Neural crest cell (in vitro differentiated cells): ENCODE results near the gene ARHGEF6. TPM values are rescaled to one million over a fixed set of nuclear protein-coding genes. Genes with fewer than 3 reads are reported as not detected.

ENCODE experiments used
- DNase-seq: peaks from one replicate; pipeline ENCODE4 v3.0.0; 2021; ENCODE audit warnings: low read depth, mixed read lengths, low spot score
- H3K27ac Mint-ChIP-seq: one replicate; pipeline ENCODE4 v1.8.0; 2021; ENCODE audit warnings: mild to moderate bottlenecking, mixed read lengths; ENCODE audit not compliant: unreplicated experiment
- H3K27me3 Mint-ChIP-seq: 2 replicates; pipeline ENCODE4 v1.8.0; 2021; ENCODE audit warnings: low read depth, mild to moderate bottlenecking, mixed read lengths
- H3K36me3 Mint-ChIP-seq: 2 replicates; pipeline ENCODE4 v1.8.0; 2021; ENCODE audit warnings: low read depth, mild to moderate bottlenecking, mixed read lengths
- H3K4me1 Mint-ChIP-seq: 2 replicates; pipeline ENCODE4 v1.8.0; 2021; ENCODE audit warnings: mixed read lengths
- H3K4me3 Mint-ChIP-seq: one replicate; pipeline ENCODE4 v1.8.0; 2021; ENCODE audit warnings: mild to moderate bottlenecking, mixed read lengths
- H3K9me3 Mint-ChIP-seq: 2 replicates; pipeline ENCODE4 v1.8.0; 2021; ENCODE audit warnings: mixed read lengths
- total RNA-seq: library from RNA; stranded (reverse); gene quantifications from 2 replicates; pipeline ENCODE4 v1.2.1, GENCODE V29; 2021
- TF ChIP-seq, protein P1 (sequence below): fragments of 200-600 bp; sonication (generic); conservative IDR thresholded peaks from 2 replicates; pipeline ENCODE4 v1.5.0; 2021; ENCODE audit warnings: antibody characterized with exemption, mild to moderate bottlenecking

ARHGEF6 gene
- total RNA-seq, 1 donor from 2014 or later = 2.7 TPM

DNA sequence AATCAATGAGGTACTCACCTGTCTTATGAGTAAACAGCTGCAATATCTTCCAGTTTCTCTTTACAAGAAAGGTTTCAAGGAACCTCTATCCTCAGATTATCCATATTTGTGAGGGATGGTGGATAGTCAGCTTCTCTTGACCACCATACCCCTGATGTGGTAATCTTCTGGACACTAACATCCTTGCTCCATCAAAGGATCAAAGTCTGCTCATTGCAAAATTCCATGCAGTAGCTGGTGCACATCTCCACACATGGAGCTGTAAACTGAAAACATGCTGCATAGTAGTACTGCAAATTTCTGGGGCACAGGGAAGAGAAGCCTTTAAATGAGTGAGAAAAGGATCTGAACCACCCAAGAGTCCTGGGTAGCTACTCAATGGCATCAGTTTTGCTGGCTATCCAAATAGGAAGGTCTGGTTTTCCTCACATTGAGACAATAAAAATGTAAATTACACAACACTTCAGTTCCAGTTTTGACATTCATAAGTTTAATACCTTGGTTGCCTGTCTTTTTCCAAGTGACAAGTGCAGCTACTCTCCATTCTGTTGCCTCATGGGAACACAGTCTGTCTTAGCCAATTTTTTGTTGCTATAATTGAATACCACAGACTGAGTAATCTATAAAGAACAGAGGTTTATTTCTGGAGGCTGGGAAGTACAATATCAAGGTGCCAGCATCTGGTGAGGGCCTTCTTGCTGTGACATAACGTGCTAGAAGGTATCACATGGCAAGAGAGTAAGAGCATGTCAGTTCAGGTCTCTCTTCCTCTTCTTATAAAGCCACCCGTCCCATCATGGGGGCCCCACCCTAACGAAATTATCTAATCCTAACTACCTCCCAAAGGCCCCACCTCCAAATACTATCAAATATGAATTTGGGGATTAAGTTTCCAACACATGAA is 34.4 kb upstream of the ARHGEF6 start:
- H3K9me3 Mint-ChIP-seq = peaks cover 3% of the 10 kb centered on the region
- TF ChIP-seq, protein P1, sequence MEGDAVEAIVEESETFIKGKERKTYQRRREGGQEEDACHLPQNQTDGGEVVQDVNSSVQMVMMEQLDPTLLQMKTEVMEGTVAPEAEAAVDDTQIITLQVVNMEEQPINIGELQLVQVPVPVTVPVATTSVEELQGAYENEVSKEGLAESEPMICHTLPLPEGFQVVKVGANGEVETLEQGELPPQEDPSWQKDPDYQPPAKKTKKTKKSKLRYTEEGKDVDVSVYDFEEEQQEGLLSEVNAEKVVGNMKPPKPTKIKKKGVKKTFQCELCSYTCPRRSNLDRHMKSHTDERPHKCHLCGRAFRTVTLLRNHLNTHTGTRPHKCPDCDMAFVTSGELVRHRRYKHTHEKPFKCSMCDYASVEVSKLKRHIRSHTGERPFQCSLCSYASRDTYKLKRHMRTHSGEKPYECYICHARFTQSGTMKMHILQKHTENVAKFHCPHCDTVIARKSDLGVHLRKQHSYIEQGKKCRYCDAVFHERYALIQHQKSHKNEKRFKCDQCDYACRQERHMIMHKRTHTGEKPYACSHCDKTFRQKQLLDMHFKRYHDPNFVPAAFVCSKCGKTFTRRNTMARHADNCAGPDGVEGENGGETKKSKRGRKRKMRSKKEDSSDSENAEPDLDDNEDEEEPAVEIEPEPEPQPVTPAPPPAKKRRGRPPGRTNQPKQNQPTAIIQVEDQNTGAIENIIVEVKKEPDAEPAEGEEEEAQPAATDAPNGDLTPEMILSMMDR = no peak
- peaks cover 10% of the 10 kb centered on the region for H3K36me3 Mint-ChIP-seq
- no peaks in the 10 kb centered on the region for H3K27me3 Mint-ChIP-seq
- DNase-seq = no peak
- H3K27ac Mint-ChIP-seq = no peak overlapping the region
- no peaks in the 10 kb centered on the region for H3K4me1 Mint-ChIP-seq
- H3K4me3 Mint-ChIP-seq = no peak overlapping the region

DNA sequence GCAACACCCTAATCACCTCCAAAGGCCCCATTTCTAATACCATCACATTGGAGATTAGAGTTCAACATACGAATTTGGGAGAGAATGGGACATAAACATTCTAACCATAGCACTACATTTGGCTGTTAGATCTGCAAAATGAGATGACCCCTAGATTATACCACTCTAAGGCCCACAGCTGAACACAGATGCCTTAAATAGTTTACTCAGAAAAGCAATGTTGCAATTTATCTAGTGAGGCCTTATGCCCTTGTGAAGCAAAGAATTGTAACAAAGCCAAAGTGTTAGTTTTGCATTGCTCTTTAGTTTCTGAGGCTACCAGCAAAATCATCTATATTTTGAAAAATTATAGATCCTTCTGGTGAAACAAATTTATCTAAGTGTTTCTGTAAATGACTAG is 31.6 kb upstream of the ARHGEF6 start:
- Mint-ChIP-seq H3K36me3 (no peaks in the 10 kb centered on the region), H3K9me3 (peaks cover 3% of the 10 kb centered on the region), H3K4me3 (no peak overlapping the region), H3K27me3 (no peaks in the 10 kb centered on the region), H3K4me1 (no peaks in the 10 kb centered on the region), H3K27ac (no peak overlapping the region)
- TF ChIP-seq, protein P1 = no peak
- DNase-seq = no peak

DNA sequence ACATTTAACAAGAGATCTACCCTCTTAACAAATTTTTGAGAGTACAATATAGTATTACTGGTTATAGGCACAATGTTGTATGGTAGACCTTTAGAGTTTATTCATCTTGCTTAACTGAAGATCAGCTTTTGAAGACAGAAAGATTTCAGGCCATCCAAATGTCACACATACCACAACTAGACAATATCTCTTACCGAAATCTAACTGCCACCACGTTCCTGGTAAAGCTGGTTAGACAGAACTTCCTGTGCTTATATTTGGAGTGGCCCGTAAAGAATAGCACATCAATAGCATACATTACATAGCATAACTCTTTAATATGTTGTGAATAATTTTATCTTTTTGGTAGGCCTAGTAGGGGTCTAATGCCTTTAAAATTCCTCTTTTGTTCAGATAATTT is 29.8 kb upstream of the ARHGEF6 start:
- no peaks in the 10 kb centered on the region for H3K9me3 Mint-ChIP-seq
- H3K36me3 Mint-ChIP-seq = peaks cover 2% of the 10 kb centered on the region
- no peaks in the 10 kb centered on the region for H3K27me3 Mint-ChIP-seq
- DNase-seq = no peak
- H3K4me3 Mint-ChIP-seq = no peak overlapping the region
- TF ChIP-seq, protein P1 = no peak
- H3K27ac Mint-ChIP-seq = no peak overlapping the region
- H3K4me1 Mint-ChIP-seq = peaks cover 5% of the 10 kb centered on the region

DNA sequence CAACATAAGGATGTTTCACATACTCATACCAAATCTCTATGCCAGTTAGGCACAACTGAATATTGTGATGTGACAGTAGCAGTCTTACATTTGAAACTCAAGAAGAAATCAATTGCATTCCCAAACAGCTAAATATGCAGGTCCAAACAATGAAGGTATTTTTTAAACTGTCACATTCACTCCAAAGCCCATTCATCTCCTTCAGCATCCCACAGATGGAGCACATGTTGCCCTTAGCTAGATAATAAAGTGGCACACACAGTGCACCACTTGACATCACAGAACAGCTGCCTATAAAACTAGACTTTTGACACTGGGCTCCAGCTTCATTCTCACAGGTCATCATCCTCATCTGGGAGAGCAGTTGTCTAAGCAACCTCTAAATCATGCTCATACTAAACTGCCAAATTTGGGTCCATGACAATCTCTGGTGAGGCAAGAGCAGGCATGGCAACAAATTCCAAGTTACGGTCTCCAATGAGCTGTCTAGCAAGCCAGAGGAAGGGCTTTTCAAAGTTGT is 26.2 kb upstream of the ARHGEF6 start:
- TF ChIP-seq, protein P1 = no peak

DNA sequence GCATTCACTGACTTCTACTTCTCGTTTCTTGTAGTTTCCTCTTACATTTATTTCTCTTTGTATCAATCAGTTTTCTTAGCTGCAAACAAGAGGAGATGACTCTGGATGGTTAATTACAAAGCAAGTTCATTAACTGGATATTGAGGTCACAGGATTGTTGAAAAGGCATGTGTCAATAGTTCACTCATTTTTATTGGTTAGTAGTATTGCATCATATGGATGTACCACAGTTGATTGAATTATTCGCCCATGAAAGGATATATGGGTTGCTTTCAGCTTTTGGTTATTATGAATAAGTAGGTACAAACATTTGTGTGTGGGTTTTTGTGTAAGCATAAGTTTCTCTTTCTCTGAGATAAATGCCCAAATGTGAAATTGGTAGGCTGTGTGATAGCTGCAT is 21.8 kb upstream of the ARHGEF6 start:
- H3K36me3 Mint-ChIP-seq = peaks cover 2% of the 10 kb centered on the region

More for the DNA sequence above, 26.2 kb upstream of the ARHGEF6 start:
- peaks cover 2% of the 10 kb centered on the region for H3K9me3 Mint-ChIP-seq
- H3K27me3 Mint-ChIP-seq = no peaks in the 10 kb centered on the region
- no peak overlapping the region for H3K4me3 Mint-ChIP-seq
- DNase-seq = no peak
- peaks cover 2% of the 10 kb centered on the region for H3K36me3 Mint-ChIP-seq
- no peak overlapping the region for H3K27ac Mint-ChIP-seq
- peaks cover 5% of the 10 kb centered on the region for H3K4me1 Mint-ChIP-seq

More for the DNA sequence above, 21.8 kb upstream of the ARHGEF6 start:
- no peaks in the 10 kb centered on the region for H3K27me3 Mint-ChIP-seq
- H3K4me1 Mint-ChIP-seq = peaks cover 11% of the 10 kb centered on the region
- H3K4me3 Mint-ChIP-seq = no peak overlapping the region
- peaks cover 4% of the 10 kb centered on the region for H3K9me3 Mint-ChIP-seq
- DNase-seq = no peak
- TF ChIP-seq, protein P1 = no peak
- no peak overlapping the region for H3K27ac Mint-ChIP-seq
